GM19023 (cell line): ENCODE results near the gene C5orf63.
"Not testable (repeated sequence)": the region's sequence is repeated elsewhere in the genome, so short reads cannot be mapped to it uniquely, and the experiment has no call there.

Experiments used
- ATAC-seq: cut with Tn5 transposase; IDR thresholded peaks from one replicate; pipeline ENCODE4 v1.9.1; 2021; ENCODE audit warnings: mild to moderate bottlenecking, moderate library complexity; ENCODE audit not compliant: unreplicated experiment

The C5orf63 gene

DNA sequence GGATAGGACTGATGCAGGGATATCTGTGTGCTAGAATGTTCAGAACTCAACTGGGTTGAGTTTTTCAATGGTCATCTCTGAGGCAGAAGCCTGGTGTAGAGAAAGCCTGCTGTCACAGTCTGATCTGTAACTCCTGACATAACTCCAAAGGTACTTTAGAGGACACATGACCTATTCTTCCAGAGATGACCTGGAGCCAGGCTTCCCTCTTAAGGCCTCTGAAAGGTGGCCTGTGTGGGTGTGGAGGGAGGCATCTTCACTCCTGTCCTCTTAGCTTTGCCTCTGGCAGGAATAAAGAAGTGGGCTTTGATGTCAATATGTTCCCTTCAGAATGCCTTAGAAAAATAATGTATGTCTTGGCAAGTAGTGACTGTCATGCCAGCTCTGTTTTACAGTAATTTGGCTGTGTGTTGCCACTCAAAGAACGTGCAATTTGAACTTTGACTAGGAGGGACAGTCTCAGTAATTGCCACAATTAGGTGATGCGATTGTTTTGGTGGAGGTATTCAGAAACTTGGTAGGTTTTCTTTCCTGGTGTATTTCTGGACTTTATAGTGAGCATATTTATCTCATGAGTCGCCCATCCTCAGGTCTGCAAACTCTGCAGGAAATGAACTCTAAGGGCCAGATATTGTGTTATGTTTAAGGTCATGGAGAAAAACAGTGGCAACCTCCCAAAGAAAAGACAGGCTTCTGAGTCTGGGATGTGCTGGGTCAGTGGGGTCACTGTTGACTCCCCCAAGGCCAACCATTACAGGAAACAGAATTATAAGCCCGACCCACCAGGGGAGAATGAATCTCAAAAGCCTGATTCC lies 3.2 kb upstream of the C5orf63 start:
- ATAC-seq = no peak

DNA sequence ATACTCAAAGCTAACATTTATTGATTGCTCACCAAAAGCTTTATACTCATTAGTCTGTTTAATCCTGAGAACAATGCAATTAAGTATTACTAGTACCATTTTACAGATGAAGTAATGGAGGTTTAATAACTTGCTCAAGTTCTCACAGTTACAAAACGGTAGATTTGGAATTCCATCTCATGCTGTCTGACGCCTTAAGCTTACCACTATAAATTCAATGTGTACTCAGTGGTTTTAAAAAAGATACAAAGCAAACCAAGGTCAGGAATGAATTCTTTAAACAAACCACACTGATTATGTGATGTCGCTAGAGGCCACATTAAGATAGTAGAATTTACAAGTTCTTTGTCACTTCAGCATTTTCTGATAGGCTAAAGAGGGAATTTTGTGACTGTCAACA lies 1.2 kb upstream of the C5orf63 start:
- no peak for ATAC-seq

DNA sequence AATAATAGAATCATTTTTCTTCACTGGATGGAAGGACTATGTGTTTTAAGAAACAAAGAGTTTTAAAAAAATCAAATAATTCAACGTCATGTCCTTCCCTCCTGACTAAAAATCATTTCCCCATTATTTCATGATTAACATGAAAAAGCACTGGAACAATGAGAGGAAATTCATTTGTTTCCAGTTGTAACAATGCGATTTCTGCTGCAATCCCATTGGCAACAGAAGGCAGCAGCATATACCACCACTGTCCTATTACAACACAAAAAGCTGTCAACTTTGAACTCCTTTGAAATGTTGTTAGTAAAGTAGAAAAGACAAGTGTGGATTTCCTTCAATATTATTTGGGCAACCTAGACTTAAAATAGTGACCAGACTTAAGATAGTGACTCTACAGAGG lies 3.1 kb downstream of the C5orf63 start:
- no peak for ATAC-seq

DNA sequence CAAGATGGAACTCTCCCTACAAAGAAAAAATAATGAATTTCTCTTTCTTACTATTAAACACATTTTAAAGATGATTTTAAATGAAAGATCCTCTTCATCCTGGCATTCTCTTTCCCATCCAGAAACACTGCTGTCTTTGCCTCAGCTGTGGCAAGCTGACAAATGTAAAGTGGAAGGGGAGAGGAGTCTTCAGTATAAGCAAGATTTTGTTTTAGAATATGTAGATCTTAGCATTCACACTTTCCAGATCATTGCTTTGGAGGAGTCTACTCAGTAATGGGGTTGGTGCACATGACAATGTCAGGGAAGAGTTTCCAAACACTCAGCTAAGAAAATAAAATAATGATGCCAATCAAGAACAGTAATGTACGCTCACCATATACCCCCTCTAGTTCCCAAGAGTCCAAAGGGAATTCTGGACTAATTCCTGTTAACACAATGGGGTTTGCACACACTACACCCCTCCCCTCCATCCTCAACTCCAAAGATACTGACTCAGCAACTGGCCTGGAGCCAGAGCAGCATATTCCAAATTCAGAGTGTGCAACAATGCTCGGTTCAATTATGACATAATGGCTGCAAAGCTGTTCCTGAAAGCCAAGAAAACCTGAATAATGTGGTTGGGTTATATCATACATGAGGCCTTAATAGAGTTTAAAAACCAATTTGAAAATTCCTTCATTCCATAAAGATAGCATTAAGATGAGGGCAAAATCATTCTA lies 4.6 kb downstream of the C5orf63 start:
- no peak for ATAC-seq

DNA sequence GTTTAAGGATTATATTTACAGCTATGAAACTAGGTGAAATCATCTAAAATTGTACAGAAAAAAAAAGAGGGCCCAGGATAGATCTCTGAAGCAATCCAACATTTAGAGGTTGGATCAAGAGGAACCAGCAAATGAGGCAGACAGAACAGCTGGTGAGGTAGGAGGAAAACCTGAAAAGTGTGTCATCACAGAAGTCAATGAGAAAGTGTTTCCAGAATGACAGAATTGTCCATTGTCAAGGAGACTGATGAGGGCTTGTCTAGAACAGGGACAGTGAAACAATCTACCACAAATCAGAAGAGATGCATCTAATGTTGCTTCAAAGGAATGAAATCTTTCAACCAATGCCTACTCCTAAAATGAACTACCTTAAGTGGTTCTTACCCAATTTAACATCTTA lies 6.6 kb downstream of the C5orf63 start:
- no peak for ATAC-seq

DNA sequence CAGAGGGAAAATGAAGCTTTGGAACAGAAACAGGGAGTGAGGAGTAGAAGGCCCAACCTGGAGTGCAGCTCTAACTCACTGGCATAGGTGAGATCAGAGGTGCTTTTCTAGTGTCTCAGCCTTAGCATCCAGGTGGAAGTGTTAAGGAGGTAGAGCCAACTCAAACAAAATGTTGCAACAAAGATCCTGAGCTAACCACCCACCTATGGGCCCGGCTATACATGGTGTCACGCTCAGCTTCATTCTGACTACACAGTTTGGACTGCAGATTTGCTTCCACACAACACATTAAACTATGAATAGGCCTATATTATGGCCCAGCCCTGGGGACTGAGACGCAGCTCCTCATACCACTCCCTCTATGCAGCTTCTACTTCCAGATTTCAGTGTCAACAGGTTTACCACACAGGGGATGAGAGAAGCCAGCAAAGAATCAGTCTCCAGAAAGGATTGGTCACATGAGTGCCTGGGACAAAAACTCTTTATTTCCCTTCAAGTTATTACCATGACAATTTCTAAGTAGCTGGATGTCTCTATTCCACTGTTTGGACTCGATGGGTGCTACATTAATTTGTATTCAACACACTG lies 9.0 kb downstream of the C5orf63 start:
- no peak for ATAC-seq

DNA sequence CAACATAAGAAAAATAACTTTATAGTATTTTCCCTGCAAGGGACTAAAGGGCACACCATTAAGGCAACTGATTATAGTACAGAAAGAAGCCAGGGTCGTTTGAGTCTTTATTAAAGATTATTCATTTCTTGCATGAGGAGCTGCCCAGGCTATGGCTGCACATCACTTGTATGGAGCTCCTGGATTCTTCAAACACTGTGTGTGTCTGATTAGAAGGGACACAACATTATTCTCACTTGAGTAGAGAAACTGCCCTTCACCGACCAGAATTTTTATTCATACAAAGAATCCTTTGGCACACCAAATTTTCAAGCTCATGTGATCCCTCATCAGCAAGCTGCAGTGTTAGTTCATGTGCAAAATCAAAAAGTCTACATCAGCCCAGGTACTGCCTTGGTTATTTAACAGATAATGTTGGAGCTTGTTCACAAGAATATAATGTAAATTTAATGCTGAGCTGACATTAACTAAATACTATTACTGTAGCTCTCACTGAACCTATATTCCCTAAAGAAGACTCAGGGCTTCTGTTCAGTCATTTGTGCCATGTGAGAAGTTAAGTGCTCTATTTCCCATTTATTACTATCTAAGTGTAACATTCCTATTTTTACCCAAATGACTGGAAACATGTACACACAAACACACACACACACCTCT lies 9.9 kb downstream of the C5orf63 start:
- no peak for ATAC-seq

DNA sequence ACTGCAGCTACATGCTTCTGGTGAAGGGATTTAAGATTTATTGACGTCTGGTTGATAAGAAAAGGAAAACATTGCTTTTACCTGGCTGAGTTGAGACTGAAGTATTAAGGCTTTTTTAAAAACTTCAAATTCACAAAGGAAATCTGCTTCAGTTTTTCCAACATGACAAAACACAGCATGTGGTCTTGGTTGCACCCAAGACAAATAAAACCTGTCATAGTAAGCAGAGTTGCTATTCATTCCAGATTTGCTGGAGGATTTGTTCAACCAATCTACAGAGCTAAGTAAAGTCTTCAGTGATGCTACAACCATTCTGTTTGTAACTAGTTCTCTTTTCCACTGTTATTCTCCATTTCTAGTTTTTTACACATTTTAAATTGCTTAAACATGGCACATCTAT lies 11.3 kb downstream of the C5orf63 start:
- ATAC-seq = no peak

DNA sequence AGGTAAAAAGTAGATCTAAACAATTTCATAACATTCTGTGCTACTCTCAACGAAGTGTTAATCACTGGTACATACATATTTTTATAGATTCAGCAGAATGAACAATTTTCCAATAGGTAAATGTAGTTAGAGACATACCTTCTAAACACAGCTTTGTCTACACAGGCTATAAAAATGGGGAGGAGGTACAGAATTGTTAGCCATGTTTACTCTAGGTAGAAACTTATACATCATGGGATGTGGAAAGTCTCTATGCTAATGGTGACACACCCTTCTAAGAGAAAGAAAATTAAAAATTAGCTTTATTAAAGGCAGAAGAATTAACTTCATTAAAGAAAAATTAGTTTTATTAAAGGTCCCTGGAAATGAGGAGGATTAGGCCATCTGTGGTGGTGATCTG lies 11.8 kb downstream of the C5orf63 start:
- no peak for ATAC-seq

DNA sequence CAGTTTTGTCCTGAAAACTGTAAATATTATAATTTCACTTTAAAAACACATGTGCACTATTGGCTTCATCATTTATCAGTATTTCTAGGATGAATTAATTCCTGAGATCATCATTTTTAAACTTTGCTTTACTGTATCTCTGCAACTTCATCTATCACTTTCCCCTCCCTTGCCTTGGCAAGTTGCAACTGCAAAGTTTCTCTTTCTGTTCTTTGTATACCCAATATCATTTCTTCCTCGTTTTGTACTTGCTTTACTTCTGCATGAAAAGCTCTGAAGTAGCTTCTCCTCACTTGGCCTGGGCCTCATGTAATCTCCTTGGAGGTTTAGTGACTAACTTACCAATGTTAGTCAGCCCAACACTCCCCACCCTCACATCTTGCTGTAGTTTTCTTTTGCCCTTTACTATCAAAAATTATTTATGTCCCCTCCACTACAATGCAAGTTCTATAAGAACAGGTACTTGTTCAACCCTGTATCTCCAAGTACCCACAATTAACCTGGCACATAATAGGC lies 12.8 kb downstream of the C5orf63 start:
- no peak for ATAC-seq

DNA sequence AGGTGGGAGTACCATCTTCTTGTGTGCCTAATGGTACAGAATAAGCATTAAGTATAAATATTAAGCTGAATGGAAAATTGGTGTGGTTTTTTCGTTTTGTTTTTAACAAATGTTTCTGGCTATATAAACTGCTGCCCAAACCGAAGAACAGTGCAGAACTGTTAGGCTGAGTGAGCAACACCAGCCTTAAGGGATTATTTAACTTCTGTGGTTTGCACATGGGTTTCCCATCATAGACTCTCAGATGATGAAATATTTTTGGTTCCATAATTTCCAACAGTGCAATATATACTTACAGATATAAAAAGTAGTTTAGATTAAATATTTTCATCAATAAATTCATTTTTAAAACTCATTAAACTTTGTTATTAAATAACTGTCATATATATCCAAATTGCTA lies 16.4 kb downstream of the C5orf63 start:
- ATAC-seq = no peak

DNA sequence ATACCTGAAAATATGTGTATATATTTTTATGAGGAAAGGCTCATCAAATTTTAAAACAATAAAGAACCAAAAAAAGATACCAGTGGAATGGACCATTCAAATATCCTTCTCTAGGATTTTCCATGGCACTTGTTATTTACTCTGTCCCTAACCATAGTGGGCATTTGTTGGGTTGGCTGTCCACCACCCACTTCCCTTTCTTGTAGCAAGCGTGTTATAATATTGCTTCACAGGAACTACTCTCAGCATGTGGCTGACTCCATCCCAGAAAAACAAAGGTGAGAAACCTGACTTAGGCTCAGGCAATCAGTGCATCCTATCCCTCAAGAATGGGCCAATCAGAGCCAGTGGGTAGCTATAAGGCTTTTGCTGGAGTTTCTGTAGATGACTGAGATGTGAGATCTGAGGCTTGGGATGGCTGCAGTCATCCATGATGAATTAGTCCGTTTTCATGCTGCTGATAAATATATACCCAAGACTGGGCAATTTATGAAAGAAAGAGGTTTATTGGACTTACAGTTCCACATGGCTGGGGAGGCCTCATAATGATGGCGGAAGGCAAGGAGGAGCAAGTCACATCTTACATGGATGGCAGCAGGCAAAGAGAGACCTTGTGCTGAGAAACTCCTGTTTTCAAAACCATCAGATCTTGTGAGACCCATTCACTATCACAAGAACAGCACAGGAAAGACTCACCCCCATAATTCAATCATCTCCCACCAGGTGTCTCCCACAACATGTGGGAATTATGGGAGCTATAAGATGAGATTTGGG lies 17.2 kb downstream of the C5orf63 start:
- no peak for ATAC-seq

DNA sequence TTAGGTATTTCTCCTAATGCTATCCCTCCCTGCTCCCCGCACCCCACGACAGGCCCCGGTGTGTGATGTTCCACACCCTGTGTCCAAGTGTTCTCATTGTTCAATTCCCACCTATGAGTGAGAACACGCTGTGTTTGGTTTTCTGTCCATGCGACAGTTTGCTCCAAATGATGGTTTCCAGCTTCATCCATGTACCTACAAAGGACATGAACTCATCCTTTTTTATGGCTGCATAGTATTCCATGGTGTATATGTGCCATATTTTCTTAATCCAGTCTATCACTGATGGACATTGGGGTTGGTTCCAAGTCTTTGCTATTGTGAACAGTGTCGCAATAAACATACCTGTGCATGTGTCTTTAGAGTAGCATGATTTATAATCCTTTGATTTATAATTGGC lies 19.8 kb downstream of the C5orf63 start:
- ATAC-seq = not testable (repeated sequence)

DNA sequence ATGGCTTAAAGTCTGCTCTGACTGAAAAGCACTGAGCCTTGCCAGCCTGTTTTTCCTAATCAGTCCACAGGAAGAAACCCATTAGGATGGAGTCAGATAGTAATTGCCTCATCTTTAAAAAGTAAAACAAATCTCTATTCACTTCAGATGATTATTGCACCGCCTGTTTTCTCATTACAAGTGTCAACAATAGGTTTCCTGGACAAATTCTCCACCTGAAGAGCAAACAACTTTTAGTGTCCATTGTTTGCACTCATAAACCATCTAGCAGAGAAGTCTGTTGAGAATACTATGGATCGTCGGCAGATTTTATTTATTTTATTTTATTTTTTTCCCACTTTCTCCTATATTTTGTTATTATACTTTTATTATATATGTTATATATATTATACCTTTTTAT lies 20.3 kb downstream of the C5orf63 start:
- no peak for ATAC-seq

DNA sequence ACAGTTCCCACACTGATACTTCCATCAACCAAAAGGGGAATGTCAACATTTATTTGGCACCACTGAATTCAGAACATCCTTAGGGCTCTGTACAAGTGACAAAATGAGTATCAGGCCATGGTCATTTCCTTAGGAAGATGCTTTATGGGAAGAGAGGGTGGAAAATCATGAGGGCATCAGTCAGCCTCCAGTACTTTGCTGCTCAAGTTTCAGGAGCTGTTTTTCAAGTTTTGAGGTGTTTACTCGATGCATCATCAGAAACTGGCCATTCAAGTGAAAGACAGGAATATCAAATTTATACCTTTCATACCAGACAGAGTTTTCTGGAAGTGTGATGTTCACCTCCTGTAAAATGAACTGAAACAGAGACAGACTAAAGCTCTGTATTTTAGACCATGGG lies 21.7 kb downstream of the C5orf63 start:
- no peak for ATAC-seq

DNA sequence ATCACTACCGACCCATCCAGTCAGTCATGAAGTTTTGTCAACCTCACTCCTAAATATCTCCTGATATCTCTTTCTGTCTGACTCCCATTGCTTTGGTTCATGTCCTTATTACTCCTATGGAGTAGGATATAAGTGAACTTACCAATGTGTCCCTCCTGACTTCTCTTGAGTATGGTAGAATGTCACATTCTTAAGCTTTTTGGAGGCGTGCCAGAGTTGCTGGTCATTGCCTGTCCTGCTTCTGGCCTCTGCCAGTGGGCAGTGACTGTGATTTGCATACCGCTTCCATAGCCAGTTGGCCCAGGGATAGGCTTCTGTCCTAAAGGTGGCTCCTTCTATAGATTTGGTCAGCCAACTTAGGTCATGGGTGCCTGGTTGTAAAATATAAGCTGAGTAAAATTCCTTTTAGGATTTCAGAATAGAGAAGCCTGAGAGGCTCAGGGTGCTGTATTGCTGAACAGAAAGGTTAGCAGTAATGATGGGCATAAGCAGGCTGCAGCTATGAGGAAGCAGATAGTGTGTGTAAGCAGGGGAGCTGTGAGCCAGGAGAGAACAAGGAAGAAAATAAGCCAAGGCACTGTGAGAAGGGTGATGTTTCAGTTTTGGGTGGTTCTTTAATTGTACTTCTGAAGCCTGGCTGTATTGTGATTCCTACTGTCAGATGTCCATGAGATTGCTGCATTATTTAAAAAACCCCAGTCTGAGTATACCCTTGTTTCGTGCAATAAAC lies 26.8 kb downstream of the C5orf63 start:
- ATAC-seq = no peak

DNA sequence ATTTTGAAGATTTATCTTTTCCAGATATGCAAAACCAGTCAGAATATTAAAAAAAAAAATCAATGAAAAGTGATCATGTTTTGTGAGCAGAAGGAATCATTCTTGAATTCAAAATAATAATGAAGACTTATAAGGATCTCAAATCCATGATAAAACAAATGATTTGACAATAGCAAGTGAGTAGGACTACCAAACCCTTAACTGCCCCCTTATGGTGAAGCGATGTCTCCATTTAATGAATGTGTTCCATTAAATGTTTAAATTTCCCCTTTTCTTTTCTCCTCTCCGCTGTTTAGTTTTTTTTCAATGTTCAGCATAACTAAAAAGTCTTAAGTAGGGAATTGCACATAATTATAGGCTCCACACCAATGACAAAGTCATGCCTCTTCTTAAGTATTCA lies 30.7 kb downstream of the C5orf63 start:
- no peak for ATAC-seq

DNA sequence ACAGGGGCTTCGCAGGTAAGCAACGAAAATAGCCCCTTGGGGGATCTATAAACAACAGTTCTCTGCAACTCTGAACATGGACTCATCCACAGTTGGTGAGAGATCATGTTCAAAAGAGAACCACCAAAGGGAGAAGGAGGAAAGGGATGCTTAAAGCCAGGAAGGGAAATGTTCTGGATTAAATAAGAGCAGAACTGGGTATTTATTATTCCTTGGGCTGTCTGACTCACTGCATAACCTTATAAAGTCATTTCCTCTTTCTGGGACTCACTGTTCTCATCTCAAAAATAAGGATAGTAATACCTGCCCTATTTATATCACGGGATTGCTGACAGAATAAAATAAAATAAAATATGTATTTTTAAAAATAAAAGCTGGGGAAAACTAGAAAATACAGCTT lies 31.7 kb downstream of the C5orf63 start:
- no peak for ATAC-seq

DNA sequence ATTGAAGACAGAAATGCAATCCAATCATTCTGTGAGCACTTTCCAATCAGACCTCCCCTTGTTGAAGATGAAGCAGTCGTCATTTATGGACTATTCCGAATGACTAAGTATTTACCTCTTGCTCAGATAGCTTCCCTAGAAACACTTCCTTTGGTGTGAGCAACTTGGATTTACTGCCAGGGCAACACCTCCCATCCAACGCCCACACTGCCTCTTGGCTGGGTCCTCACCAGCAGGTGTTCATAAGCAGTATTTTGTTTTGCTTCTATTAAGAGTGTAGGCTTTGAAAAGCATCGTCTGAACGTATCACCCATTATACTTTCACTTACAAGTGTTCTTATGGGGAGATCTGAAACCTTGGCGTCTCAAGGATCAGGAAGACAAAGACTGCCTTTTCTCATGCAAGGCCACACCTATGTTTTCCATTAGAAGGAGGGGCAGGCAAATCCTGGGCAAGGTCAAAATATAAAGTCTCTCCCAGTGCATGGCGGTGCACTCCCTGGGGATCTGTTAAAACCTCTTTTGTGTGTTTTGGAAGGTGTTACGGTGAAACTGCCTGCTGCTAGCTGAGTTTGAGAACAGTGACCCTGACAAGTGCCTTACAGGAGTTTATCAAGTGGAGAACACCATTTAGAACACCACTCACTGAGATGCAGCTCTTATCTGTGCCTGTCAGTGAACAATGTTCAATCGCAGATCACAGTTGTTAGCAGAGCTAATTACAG lies 32.3 kb downstream of the C5orf63 start:
- ATAC-seq = no peak
